HG03045 (cell line): Measurements from ENCODE around the gene PTPRCAP.

Source experiments
- ATAC-seq: cut with Tn5 transposase; IDR thresholded peaks from one replicate; pipeline ENCODE4 v1.9.1; 2021; ENCODE audit warnings: mild to moderate bottlenecking, moderate library complexity; ENCODE audit not compliant: unreplicated experiment

PTPRCAP gene

DNA sequence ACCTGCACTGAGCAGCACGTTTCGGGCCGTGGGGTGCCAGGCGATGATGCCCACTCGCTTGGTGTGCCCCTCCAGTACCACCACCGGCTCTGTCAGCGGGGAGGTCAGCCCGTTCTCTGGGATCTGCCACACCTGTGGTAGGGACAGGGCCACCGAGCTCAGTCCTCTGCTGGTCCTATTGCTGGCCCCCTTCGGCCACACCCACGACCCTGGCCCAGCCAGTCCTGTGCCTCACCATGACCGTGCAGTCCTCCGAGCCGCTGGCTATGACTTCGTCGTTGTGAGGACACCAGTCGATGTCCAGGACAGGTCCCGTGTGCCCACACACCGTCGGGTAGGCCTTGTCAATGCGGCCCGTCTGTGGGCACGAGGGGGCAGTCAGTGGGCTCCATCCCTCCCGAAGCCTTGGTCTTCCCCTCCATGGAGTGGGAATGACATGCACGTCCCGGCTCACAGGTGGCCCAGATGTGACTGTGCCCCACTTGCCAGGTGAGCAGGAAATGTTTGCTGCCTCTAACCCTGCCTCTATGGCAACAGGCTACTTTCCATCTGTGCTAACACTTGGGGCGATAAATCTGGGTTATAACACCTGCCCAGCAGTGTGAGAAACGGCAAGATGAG is 4.4 kb upstream of the PTPRCAP start:
- no peak for ATAC-seq

- no peak for ATAC-seq
These were observed 3.6 kb upstream of the PTPRCAP start for GRCh38 chr11:67441098-67441563.

DNA sequence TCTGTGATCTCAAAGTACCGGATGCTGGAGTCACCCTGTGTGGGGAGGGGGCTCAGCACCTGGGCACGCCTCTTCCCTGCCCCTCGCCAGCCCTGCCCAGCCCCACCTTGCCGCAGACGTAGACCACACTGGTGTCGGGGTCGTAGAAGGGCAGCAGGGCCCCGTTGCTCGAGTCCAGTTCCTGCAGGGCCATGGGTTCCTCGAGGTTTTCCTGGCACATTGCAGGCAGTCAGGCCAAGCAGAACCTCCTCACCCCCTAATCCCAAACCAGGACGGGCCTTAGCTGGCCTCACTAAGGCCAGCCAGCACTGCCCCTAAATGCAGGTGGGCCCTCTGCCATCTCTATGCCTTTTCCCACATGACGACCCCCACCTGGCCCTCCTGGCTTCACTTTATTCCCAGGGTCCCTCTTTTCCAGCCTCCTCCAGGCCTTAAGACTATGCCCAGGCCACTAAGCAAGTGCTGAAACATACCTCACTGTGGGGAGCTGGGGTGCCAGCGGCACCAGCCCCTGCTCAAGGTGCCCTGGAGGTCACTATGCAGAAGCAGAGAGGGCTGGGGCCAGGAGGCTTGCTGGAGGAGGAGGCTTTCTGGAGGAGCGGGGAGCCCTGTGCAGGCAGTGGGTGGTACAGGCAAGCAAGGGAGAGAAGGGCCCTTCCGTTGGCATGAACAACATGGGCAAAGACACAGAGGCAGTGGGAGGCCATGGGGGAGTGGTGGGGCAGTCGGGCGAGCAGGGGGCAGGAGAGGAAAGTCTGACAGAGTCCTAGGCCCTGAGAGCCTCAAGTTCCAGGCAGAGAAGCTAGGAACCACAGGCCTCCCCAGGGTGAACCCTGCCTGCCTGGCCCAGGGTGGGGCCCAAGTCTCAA is 3.0 kb upstream of the PTPRCAP start:
- ATAC-seq, result no peak

GRCh38 chr11:67439321-67440228 is 2.1 kb upstream of the PTPRCAP start:
- no peak for ATAC-seq

DNA sequence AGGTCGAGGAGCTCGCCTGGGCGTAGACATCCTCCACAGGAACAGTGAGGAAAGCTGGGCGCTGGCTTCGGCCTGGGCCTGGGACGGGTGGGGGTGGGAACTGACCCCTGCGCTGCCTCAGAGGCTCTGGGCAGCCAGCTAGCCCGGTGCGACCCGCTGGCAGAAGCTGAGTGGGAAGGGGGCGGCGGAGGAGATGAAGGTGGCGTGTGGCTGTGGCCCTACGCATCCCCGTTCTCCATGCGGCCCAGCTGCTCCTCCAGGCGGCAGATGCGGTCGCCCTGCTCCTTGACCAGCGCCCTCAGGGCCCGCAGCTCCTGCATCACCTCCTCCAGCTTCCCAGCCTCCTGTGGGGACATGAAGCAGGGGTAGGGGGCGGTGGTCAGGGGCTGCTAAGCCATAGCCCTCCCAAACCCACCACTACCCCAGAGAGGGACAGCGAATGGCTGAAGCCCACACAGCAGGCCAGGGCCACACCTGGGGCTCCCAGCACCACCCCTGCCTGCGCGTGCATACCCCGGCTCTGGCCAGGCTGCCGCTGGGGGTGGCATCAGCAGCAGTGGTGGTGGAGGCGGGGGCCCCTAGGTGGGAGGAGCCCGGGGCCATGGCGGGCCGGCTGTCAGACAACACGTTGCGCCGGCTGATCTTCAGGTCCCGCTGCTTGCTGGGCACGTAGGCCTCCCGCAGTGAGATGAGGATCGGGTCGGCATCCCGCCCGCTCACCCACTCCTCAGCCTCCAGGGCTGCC is 848 bp upstream of the PTPRCAP start:
- no peak for ATAC-seq

- ATAC-seq, result no peak
These were observed 301 bp upstream of the PTPRCAP start for GRCh38 chr11:67437809-67438157.

- no peak for ATAC-seq
These were observed 912 bp downstream of the PTPRCAP start for GRCh38 chr11:67436459-67437081.

- ATAC-seq, result no peak
These were observed 1.6 kb downstream of the PTPRCAP start for GRCh38 chr11:67435727-67436458.

GRCh38 chr11:67435031-67435726 is 2.3 kb downstream of the PTPRCAP start:
- ATAC-seq, result no peak

- ATAC-seq, result no peak
These were observed 3.0 kb downstream of the PTPRCAP start for GRCh38 chr11:67434395-67434881.

DNA sequence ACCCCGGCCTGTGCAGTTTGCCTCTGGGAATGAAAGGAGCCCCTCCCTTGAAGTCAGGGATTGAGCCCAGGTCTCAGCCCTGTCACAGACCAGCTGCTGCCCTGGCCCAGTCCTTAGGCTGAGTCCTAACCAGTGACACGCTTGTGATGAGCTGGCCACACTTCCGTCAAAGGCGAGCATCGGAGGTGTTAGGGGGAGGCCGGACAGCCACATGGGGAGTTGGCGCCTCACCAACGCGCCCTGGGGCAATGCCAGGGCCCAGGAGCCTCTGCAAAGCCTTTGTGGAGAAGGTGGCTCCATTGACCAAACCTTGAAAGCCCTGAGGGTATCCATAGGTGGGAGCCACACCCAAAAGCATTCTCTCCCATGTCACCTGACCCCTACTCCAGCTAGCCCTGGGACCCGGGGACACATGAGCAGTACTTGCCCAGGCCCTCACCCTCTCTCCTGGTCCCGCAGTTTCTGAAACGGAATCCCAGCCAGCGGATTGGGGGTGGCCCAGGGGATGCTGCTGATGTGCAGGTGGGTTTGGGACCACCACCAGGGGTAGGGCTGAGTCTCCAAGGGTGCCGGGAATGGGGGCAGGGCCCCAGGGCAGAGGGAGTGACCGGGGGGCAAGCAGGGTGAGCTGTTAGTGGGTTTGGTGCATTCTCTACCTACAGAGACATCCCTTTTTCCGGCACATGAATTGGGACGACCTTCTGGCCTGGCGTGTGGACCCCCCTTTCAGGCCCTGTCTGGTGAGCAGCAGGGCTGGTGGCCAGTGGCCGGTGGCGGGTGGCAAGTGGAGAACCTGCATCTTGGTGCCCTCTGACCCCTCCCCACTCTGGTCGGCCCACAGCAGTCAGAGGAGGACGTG is 3.7 kb downstream of the PTPRCAP start:
- no peak for ATAC-seq

- ATAC-seq, result no peak
These were observed 4.7 kb downstream of the PTPRCAP start for GRCh38 chr11:67432655-67433349.

- ATAC-seq, result no peak
These were observed 5.9 kb downstream of the PTPRCAP start for GRCh38 chr11:67431346-67432249.

DNA sequence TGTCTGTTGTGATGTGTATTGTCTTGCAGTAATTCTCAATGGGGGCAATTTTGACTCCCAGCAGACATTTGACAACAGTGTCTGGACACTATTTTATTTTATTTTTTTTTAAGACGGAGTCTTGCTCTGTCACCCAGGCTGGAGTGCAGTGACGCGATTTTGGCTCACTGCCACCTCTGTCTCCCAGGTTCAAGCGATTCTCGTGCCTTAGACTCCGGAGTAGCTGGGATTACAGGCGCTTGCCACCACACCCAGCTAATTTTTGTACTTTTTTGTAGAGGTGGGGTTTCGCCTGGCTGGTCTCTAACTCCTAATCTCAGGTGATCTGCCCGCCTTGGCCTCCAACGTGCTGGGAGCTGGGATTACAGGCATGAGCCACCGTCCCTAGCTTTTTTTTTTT is 7.8 kb downstream of the PTPRCAP start:
- ATAC-seq, result no peak

- no peak for ATAC-seq
These were observed 8.3 kb downstream of the PTPRCAP start for GRCh38 chr11:67429038-67429668.
